Liver (tissue), 9 donors: ENCODE results near the gene CDH19. TPM values are rescaled to one million over a fixed set of nuclear protein-coding genes. Genes with fewer than 3 reads are reported as not detected.

Source experiments
- DNase-seq: peaks from one replicate; pipeline ENCODE4 v3.0.0-alpha.2; 2017; ENCODE audit warnings: low spot score
- H3K27ac ChIP-seq, 2 donors: one replicate each; pipeline ENCODE4 v1.7.0; 2013; ENCODE audit warnings: inconsistent platforms in 2 of 2, low read length in 2 of 2, control low read depth in 1 of 2, low read depth in 1 of 2, mild to moderate bottlenecking in 1 of 2
- H3K27me3 ChIP-seq, 4 donors: one replicate each; pipeline versions ENCODE4 v1.6.1 to v1.7.0; 2013; ENCODE audit warnings: low read length in 3 of 4, inconsistent platforms in 1 of 4, mild to moderate bottlenecking in 1 of 4, moderate library complexity in 1 of 4; ENCODE audit not compliant: control insufficient read depth in 4 of 4, insufficient read depth in 4 of 4
- H3K36me3 ChIP-seq, 4 donors: one replicate each; pipeline versions ENCODE4 v1.6.1 to v1.7.0; 2013; ENCODE audit warnings: low read length in 3 of 4, mild to moderate bottlenecking in 3 of 4, low read depth in 1 of 4, moderate library complexity in 1 of 4; ENCODE audit not compliant: control insufficient read depth in 4 of 4, insufficient read depth in 3 of 4
- H3K4me1 ChIP-seq, 4 donors: one replicate each; pipeline versions ENCODE4 v1.6.1 to v1.7.0; 2013; ENCODE audit warnings: low read length in 3 of 4, mild to moderate bottlenecking in 3 of 4, moderate library complexity in 1 of 4; ENCODE audit not compliant: control insufficient read depth in 4 of 4, insufficient read depth in 4 of 4
- H3K4me3 ChIP-seq, 3 donors: one replicate each; pipeline versions ENCODE4 v1.6.1 to v1.7.0; 2013; ENCODE audit warnings: low read length in 3 of 3, control low read depth in 1 of 3, low read depth in 1 of 3, mild to moderate bottlenecking in 1 of 3
- H3K9ac ChIP-seq, 2 donors: one replicate each; pipeline ENCODE4 v1.7.0; 2013; ENCODE audit warnings: low read length in 2 of 2, mild to moderate bottlenecking in 2 of 2, moderate library complexity in 2 of 2, control low read depth in 1 of 2, low read depth in 1 of 2
- H3K9me3 ChIP-seq, 4 donors: one replicate each; pipeline versions ENCODE4 v1.6.1 to v1.7.0; 2013; ENCODE audit warnings: low read length in 3 of 4; ENCODE audit not compliant: control insufficient read depth in 4 of 4
- EGR1 ChIP-seq, 2 donors: IDR thresholded peaks; 2 replicates each; pipeline ENCODE4 v1.6.1; 2016 to 2018; ENCODE audit warnings: antibody characterized with exemption in 2 of 2, low read depth in 2 of 2
- GABPA ChIP-seq, 2 donors: IDR thresholded peaks in 1 of 2; conservative IDR thresholded peaks in 1 of 2; 2 replicates each; pipeline ENCODE4 v1.6.1; 2016; ENCODE audit warnings: antibody characterized with exemption in 2 of 2, mild to moderate bottlenecking in 1 of 2, moderate library complexity in 1 of 2
- HNF4G ChIP-seq: IDR thresholded peaks from 2 replicates; pipeline ENCODE4 v1.6.1; 2016; ENCODE audit warnings: antibody characterized with exemption
- NR2F2 ChIP-seq: IDR thresholded peaks from 2 replicates; pipeline ENCODE4 v1.6.1; 2016; ENCODE audit warnings: antibody characterized with exemption
- REST ChIP-seq: IDR thresholded peaks from 2 replicates; pipeline ENCODE4 v1.6.1; 2016; ENCODE audit warnings: antibody characterized with exemption, mild to moderate bottlenecking
- ZBTB33 ChIP-seq: IDR thresholded peaks from 2 replicates; pipeline ENCODE4 v1.6.1; 2016; ENCODE audit warnings: antibody characterized with exemption
- whole genome bisulfite sequencing: extraction: QIAGEN DNeasy Blood & Tissue Kit; methylation state at CpG from one replicate; pipeline ENCODE4 v1.1.7; 2013; 5-methylcytosine and 5-hydroxymethylcytosine counted together
- polyA plus RNA-seq, 2 donors: library from polyadenylated mRNA; stranded (reverse) in 1 of 2; unstranded in 1 of 2; fragments of 200-250 nt in 1 of 2; fragments of >200 nt in 1 of 2; fragmentation: Nextera tagmentation in 1 of 2; extraction: Ambion mirVana in 1 of 2; gene quantifications; one replicate each; pipeline versions ENCODE4 v1.2.1 to v1.2.3, GENCODE V29; 2013 to 2015
- total RNA-seq, 2 donors: library from RNA; depleted of rRNA; stranded (reverse); fragments of >200 nt; gene quantifications; one replicate each; pipeline ENCODE4 v1.2.3, GENCODE V29; 2014
- TF ChIP-seq, protein P1 (sequence below): fragments of 150-350 bp; IDR thresholded peaks from 2 replicates; pipeline ENCODE4 v1.5.1; 2017; ENCODE audit warnings: improper control_type of control experiment, low read depth, low read length; ENCODE audit not compliant: missing input control
- TF ChIP-seq, protein P2 (sequence below): IDR thresholded peaks from 2 replicates; pipeline ENCODE4 v1.6.1; 2016; ENCODE audit warnings: antibody characterized with exemption
- donor health status: healthy.
- donor health status: healthy.
- donor health status: healthy.
- donor health status: healthy.
- donor health status: healthy.

Gene CDH19
- total and polyA plus RNA-seq, 4 donors: 0.65 to 8.0 (median 1.5) TPM

- TF ChIP-seq, protein P1, sequence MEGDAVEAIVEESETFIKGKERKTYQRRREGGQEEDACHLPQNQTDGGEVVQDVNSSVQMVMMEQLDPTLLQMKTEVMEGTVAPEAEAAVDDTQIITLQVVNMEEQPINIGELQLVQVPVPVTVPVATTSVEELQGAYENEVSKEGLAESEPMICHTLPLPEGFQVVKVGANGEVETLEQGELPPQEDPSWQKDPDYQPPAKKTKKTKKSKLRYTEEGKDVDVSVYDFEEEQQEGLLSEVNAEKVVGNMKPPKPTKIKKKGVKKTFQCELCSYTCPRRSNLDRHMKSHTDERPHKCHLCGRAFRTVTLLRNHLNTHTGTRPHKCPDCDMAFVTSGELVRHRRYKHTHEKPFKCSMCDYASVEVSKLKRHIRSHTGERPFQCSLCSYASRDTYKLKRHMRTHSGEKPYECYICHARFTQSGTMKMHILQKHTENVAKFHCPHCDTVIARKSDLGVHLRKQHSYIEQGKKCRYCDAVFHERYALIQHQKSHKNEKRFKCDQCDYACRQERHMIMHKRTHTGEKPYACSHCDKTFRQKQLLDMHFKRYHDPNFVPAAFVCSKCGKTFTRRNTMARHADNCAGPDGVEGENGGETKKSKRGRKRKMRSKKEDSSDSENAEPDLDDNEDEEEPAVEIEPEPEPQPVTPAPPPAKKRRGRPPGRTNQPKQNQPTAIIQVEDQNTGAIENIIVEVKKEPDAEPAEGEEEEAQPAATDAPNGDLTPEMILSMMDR: no peak
- TF ChIP-seq NR2F2 (no peak), HNF4G (no peak), GABPA (IDR thresholded peaks at IDR 0.05 in 1 of 2, conservative IDR thresholded peaks at IDR 0.05 in 1 of 2) (no peak)
These were observed 92.6 kb downstream of the CDH19 start (continued) for GRCh38 chr18:66511289-66511688.

DNA sequence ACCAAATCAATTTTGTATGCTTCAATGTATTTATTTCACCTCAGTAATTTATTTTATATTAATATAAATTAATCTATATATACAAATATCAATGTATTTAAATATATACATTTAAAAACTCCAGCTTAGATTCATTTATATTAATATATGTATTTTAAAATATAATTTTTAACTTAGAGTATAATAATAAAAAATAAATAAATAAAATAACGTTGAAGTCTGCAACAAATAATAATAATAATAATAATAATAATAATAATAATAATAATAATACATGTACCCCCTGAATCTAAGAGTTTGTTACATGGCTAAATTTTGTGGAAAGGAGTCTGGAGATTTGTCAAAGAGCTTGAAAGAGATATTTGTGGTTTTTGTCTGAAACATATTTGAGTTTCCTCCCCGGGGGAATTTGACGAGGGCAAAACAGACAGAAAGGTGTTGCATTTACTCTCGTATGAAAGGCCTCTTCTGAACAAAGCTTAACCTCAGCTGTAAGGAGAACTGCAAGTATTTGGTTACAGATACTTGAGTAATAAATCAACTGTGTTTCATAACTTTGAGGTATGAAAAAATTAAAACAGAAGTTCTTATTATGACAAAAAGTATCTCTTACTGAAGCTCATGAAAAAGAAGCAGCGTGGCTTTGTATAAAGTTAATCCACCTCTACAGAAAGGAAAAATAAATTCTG, 93.4 kb downstream of the CDH19 start:
- WGBS: 71% methylated on average over 5 of the region's 5 CpGs

More for the DNA sequence above, 93.4 kb downstream of the CDH19 start:
- Histone ChIP-seq H3K9ac (no peak overlapping the region), H3K27me3 (no peaks in the 10 kb centered on the region), H3K4me1 (no peaks in the 10 kb centered on the region), H3K4me3 (no peak overlapping the region), H3K36me3 (no peaks in the 10 kb centered on the region), H3K27ac (no peak overlapping the region), H3K9me3 (no peaks in the 10 kb centered on the region)
- DNase-seq: no peak
- TF ChIP-seq REST: no peak
- TF ChIP-seq, protein P2, sequence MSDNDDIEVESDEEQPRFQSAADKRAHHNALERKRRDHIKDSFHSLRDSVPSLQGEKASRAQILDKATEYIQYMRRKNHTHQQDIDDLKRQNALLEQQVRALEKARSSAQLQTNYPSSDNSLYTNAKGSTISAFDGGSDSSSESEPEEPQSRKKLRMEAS: no peak
- no peak for TF ChIP-seq GABPA (IDR thresholded peaks at IDR 0.05 in 1 of 2, conservative IDR thresholded peaks at IDR 0.05 in 1 of 2)
- no peak for TF ChIP-seq ZBTB33
- TF ChIP-seq HNF4G: no peak
- no peak for TF ChIP-seq EGR1 (IDR thresholded peaks at IDR 0.05; ENCODE audit: low read depth in 2 of 2)
